SK-N-MC (cell line): ENCODE measurements around the gene NFIL3.

ENCODE experiments used
- EZH2 ChIP-seq: fragments of 200-600 bp; sonication (generic); IDR thresholded peaks from one replicate; pipeline ENCODE4 v1.6.1; 2017; ENCODE audit warnings: antibody characterized with exemption
- POLR2AphosphoS5 ChIP-seq: IDR thresholded peaks from 2 replicates; pipeline ENCODE4 v1.6.1; 2012; ENCODE audit warnings: mild to moderate bottlenecking, low read depth, low read length, borderline replicate concordance

DNA sequence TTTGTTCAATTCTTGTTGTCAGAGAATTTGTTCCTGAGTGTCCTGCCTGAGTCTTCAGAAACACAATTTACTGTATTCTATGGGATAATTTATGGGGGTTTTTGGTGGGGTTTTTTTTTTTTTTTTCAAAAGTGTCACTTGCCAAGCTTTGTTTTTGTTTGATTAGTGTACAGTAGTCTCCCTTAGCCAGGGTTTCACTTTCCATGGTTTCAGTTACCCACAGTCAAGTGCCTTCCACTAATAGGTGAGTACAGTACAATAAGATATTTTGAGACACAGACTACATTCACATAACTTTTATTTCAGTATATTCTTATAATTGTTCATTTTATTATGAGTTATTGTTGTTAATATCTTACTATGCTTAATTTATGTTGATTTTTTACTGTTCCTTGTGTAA is 36.9 kb downstream of the NFIL3 start:
- TF ChIP-seq POLR2AphosphoS5 (no peak), EZH2 (no peak)
